Neural cell (in vitro differentiated cells): ENCODE measurements around the gene TRABD2B. TPM values are rescaled to one million over a fixed set of nuclear protein-coding genes. Genes with fewer than 3 reads are reported as not detected.
"Not testable (repeated sequence)": the region's sequence is repeated elsewhere in the genome, so short reads cannot be mapped to it uniquely, and the experiment has no call there.

Experiments used
- H2AFZ ChIP-seq: fragments of 200-600, 300-800 bp; sonication (generic), shearing (Covaris generic); 2 replicates; pipeline ENCODE4 v1.6.0; 2014; ENCODE audit warnings: low read depth, mild to moderate bottlenecking, antibody characterized with exemption, low read length, moderate library complexity
- H3F3A ChIP-seq: fragments of 200-600 bp; shearing (Covaris generic); 2 replicates; pipeline ENCODE4 v1.6.1; 2016; ENCODE audit warnings: mild to moderate bottlenecking, moderate library complexity, mixed read lengths, antibody characterized with exemption, low read length; ENCODE audit not compliant: insufficient read depth, poor library complexity, severe bottlenecking
- H3K27ac ChIP-seq: fragments of 200-600, 300-800 bp; sonication (generic), shearing (Covaris generic); 2 replicates; pipeline ENCODE4 v1.5.1; 2014; ENCODE audit warnings: mild to moderate bottlenecking, low read length, moderate library complexity
- H3K27me3 ChIP-seq: fragments of 300-800, 200-600 bp; sonication (generic), shearing (Covaris generic); 2 replicates; pipeline ENCODE4 v1.6.0; 2014; ENCODE audit warnings: mild to moderate bottlenecking, low read depth, low read length, moderate library complexity; ENCODE audit not compliant: insufficient read depth
- H3K36me3 ChIP-seq: fragments of 300-800, 200-600 bp; sonication (generic), shearing (Covaris generic); 2 replicates; pipeline ENCODE4 v1.5.1; 2014; ENCODE audit warnings: mild to moderate bottlenecking, antibody characterized with exemption, low read length, moderate library complexity; ENCODE audit not compliant: insufficient read depth
- H3K4me2 ChIP-seq: fragments of 300-800, 200-600 bp; sonication (generic), shearing (Covaris generic); 2 replicates; pipeline ENCODE4 v1.6.0; 2014; ENCODE audit warnings: mild to moderate bottlenecking, low read length
- H3K4me3 ChIP-seq: fragments of 300-800, 200-600 bp; sonication (generic), shearing (Covaris generic); 2 replicates; pipeline ENCODE4 v1.5.1; 2014; ENCODE audit warnings: mild to moderate bottlenecking, low read length, moderate library complexity
- H3K79me2 ChIP-seq: fragments of 200-600 bp; shearing (Covaris generic); replicated peaks from 2 replicates; pipeline ENCODE4 v1.6.0; 2014; ENCODE audit warnings: mild to moderate bottlenecking, low read length, moderate library complexity; ENCODE audit not compliant: insufficient read depth
- H3K9ac ChIP-seq: fragments of 300-800, 200-600 bp; sonication (generic), shearing (Covaris generic); 2 replicates; pipeline ENCODE4 v1.6.1; 2016; ENCODE audit warnings: mild to moderate bottlenecking, low read length, mixed read lengths
- H3K9me2 ChIP-seq: fragments of 200-600 bp; shearing (Covaris generic); 2 replicates; pipeline ENCODE4 v1.6.1; 2016; ENCODE audit warnings: mild to moderate bottlenecking, low read length, mixed read lengths; ENCODE audit not compliant: insufficient read depth
- H3K9me3 ChIP-seq: fragments of 200-600, 300-800 bp; sonication (generic), shearing (Covaris generic); 2 replicates; pipeline ENCODE4 v1.6.1; 2016; ENCODE audit warnings: mild to moderate bottlenecking, mixed run types, low read length, moderate library complexity, mixed read lengths
- H4K20me1 ChIP-seq: fragments of 200-600 bp; shearing (Covaris generic); 2 replicates; pipeline ENCODE4 v1.6.1; 2016; ENCODE audit warnings: mild to moderate bottlenecking, mixed run types; ENCODE audit not compliant: insufficient read depth
- EP300 ChIP-seq: fragments of 450-650 bp; conservative IDR thresholded peaks from 2 replicates; pipeline ENCODE4 v1.6.1; 2014; ENCODE audit warnings: antibody characterized with exemption, mild to moderate bottlenecking, moderate library complexity; ENCODE audit not compliant: poor library complexity, severe bottlenecking
- EZH2 ChIP-seq: fragments of 200-600, 300-800 bp; shearing (Covaris generic), sonication (generic); IDR thresholded peaks from 2 replicates; pipeline ENCODE4 v1.6.1; 2014; ENCODE audit warnings: antibody characterized with exemption, low read length, borderline replicate concordance, mild to moderate bottlenecking; ENCODE audit not compliant: insufficient read depth, poor library complexity, severe bottlenecking
- MXI1 ChIP-seq: fragments of 450-650 bp; conservative IDR thresholded peaks from 2 replicates; pipeline ENCODE4 v1.6.1; 2014; ENCODE audit warnings: antibody characterized with exemption, mild to moderate bottlenecking; ENCODE audit not compliant: poor library complexity, severe bottlenecking
- POLR2AphosphoS5 ChIP-seq: IDR thresholded peaks from 2 replicates; pipeline ENCODE4 v1.6.1; 2012
- RAD21 ChIP-seq: fragments of 450-650 bp; conservative IDR thresholded peaks from 2 replicates; pipeline ENCODE4 v1.6.1; 2014; ENCODE audit warnings: antibody characterized with exemption, mild to moderate bottlenecking, moderate library complexity
- SMC3 ChIP-seq: fragments of 450-650 bp; conservative IDR thresholded peaks from 2 replicates; pipeline ENCODE4 v1.6.1; 2014; ENCODE audit warnings: antibody characterized with exemption, mild to moderate bottlenecking, moderate library complexity; ENCODE audit not compliant: poor library complexity
- TAF1 ChIP-seq: IDR thresholded peaks from 2 replicates; pipeline ENCODE4 v1.6.1; 2012; ENCODE audit warnings: low read depth
- polyA plus RNA-seq: library from polyadenylated mRNA; depleted of rRNA; stranded (reverse); fragments of >200 nt; gene quantifications from 2 replicates; pipeline ENCODE4 v1.2.3, GENCODE V29; 2014
- TF ChIP-seq, protein P1 (sequence below): fragments of 450-650 bp; IDR thresholded peaks from 2 replicates; pipeline ENCODE4 v1.5.1; 2014; ENCODE audit warnings: antibody characterized with exemption, mild to moderate bottlenecking, moderate library complexity; ENCODE audit not compliant: poor library complexity, severe bottlenecking
- TF ChIP-seq, protein P2 (sequence below): IDR thresholded peaks from 2 replicates; pipeline ENCODE4 v1.6.1; 2012; ENCODE audit warnings: borderline replicate concordance

The TRABD2B gene
- polyA plus RNA-seq, 1 donor from 2014 or later: 0.02 TPM

DNA sequence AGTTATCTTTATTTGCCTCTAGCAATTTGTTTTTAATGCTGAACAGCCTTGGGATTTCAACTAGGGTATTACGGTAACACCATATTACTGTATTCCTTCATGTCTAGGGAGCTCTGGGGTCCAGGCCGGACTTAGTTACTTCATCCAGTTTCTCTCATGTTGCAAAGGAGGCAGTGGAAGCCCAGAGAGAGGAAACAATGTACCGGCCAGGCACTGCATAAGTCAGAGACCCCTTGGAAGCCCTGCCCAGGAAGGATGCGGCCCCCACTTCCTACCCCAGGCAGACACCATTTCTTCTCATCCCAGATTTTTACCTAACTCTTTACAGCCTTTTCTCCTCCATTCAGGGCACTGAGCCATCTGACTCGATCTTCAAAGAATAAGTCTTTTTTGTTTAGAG, 32.5 kb downstream of the TRABD2B start:
- Histone ChIP-seq H3K9me3 (no peaks in the 10 kb centered on the region), H3K9ac (no peak overlapping the region), H3K27ac (no peak overlapping the region), H3K9me2 (no peaks in the 10 kb centered on the region), H3F3A (no peaks in the 10 kb centered on the region), H3K4me3 (no peak overlapping the region), H3K27me3 (no peaks in the 10 kb centered on the region), H2AFZ (no peak overlapping the region), H4K20me1 (no peaks in the 10 kb centered on the region), H3K36me3 (no peaks in the 10 kb centered on the region), H3K79me2 (no peaks in the 10 kb centered on the region), H3K4me2 (no peak overlapping the region)
- no peak for TF ChIP-seq EP300

GRCh38 chr1:47963568-47964358, 33.4 kb downstream of the TRABD2B start:
- Histone ChIP-seq H3F3A (no peaks in the 10 kb centered on the region), H3K4me3 (no peak overlapping the region), H3K9me3 (no peaks in the 10 kb centered on the region), H3K27ac (no peak overlapping the region), H4K20me1 (no peaks in the 10 kb centered on the region), H3K9ac (no peak overlapping the region), H3K36me3 (no peaks in the 10 kb centered on the region), H3K9me2 (no peaks in the 10 kb centered on the region), H3K79me2 (no peaks in the 10 kb centered on the region), H2AFZ (no peak overlapping the region), H3K27me3 (no peaks in the 10 kb centered on the region), H3K4me2 (no peak overlapping the region)
- TF ChIP-seq RAD21 (no peak), SMC3 (no peak), EZH2 (no peak)
- TF ChIP-seq, protein P1, sequence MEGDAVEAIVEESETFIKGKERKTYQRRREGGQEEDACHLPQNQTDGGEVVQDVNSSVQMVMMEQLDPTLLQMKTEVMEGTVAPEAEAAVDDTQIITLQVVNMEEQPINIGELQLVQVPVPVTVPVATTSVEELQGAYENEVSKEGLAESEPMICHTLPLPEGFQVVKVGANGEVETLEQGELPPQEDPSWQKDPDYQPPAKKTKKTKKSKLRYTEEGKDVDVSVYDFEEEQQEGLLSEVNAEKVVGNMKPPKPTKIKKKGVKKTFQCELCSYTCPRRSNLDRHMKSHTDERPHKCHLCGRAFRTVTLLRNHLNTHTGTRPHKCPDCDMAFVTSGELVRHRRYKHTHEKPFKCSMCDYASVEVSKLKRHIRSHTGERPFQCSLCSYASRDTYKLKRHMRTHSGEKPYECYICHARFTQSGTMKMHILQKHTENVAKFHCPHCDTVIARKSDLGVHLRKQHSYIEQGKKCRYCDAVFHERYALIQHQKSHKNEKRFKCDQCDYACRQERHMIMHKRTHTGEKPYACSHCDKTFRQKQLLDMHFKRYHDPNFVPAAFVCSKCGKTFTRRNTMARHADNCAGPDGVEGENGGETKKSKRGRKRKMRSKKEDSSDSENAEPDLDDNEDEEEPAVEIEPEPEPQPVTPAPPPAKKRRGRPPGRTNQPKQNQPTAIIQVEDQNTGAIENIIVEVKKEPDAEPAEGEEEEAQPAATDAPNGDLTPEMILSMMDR: no peak

- H3K36me3 ChIP-seq: no peaks in the 10 kb centered on the region
- TF ChIP-seq TAF1 (no peak), MXI1 (no peak), EP300 (no peak), RAD21 (no peak), POLR2AphosphoS5 (no peak), EZH2 (no peak), SMC3 (no peak)
- TF ChIP-seq, protein P1: no peak
- TF ChIP-seq, protein P2, sequence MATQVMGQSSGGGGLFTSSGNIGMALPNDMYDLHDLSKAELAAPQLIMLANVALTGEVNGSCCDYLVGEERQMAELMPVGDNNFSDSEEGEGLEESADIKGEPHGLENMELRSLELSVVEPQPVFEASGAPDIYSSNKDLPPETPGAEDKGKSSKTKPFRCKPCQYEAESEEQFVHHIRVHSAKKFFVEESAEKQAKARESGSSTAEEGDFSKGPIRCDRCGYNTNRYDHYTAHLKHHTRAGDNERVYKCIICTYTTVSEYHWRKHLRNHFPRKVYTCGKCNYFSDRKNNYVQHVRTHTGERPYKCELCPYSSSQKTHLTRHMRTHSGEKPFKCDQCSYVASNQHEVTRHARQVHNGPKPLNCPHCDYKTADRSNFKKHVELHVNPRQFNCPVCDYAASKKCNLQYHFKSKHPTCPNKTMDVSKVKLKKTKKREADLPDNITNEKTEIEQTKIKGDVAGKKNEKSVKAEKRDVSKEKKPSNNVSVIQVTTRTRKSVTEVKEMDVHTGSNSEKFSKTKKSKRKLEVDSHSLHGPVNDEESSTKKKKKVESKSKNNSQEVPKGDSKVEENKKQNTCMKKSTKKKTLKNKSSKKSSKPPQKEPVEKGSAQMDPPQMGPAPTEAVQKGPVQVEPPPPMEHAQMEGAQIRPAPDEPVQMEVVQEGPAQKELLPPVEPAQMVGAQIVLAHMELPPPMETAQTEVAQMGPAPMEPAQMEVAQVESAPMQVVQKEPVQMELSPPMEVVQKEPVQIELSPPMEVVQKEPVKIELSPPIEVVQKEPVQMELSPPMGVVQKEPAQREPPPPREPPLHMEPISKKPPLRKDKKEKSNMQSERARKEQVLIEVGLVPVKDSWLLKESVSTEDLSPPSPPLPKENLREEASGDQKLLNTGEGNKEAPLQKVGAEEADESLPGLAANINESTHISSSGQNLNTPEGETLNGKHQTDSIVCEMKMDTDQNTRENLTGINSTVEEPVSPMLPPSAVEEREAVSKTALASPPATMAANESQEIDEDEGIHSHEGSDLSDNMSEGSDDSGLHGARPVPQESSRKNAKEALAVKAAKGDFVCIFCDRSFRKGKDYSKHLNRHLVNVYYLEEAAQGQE: no peak
- no peak overlapping the region for H3K9ac ChIP-seq
- H3K79me2 ChIP-seq: no peaks in the 10 kb centered on the region
- no peak overlapping the region for H3K4me3 ChIP-seq
- H3K27ac ChIP-seq: no peak overlapping the region
- H3K9me2 ChIP-seq: no peaks in the 10 kb centered on the region
- H4K20me1 ChIP-seq: no peaks in the 10 kb centered on the region
- H3K9me3 ChIP-seq: no peaks in the 10 kb centered on the region
- no peaks in the 10 kb centered on the region for H3F3A ChIP-seq
- H3K27me3 ChIP-seq: no peaks in the 10 kb centered on the region
- no peak overlapping the region for H3K4me2 ChIP-seq
- no peak overlapping the region for H2AFZ ChIP-seq
These were observed 34.3 kb downstream of the TRABD2B start for GRCh38 chr1:47962750-47963492.

GRCh38 chr1:47961835-47962234, 35.4 kb downstream of the TRABD2B start:
- not testable (repeated sequence) for H3K9me2 ChIP-seq, H3K4me3 ChIP-seq, H3K36me3 ChIP-seq, H2AFZ ChIP-seq, H3K27ac ChIP-seq, H3K27me3 ChIP-seq, H3K4me2 ChIP-seq, H3K79me2 ChIP-seq, H4K20me1 ChIP-seq, H3K9ac ChIP-seq, H3F3A ChIP-seq, H3K9me3 ChIP-seq
